ENCODE results near the gene PPP1R14C.

DNA sequence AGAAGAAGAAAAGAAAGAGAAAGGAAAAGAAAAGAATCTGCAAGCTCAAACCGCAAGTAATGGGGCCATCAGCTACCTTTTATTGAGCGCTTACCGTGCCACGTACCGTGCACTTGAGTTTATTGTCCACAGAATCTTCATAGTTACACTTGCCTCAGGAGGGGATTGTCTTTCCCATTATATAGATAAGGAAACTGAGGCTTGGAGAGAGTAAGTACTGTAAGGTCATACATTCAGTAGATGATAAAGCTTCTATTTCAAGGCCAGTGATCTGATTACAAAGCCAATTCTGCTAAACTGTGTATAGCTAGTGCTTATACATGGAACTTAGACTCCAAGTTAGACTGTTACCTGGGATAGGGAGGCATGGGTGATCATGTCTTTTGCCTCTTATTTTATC, 115.5 kb downstream of the PPP1R14C start:
- TF ChIP-seq, protein P1, sequence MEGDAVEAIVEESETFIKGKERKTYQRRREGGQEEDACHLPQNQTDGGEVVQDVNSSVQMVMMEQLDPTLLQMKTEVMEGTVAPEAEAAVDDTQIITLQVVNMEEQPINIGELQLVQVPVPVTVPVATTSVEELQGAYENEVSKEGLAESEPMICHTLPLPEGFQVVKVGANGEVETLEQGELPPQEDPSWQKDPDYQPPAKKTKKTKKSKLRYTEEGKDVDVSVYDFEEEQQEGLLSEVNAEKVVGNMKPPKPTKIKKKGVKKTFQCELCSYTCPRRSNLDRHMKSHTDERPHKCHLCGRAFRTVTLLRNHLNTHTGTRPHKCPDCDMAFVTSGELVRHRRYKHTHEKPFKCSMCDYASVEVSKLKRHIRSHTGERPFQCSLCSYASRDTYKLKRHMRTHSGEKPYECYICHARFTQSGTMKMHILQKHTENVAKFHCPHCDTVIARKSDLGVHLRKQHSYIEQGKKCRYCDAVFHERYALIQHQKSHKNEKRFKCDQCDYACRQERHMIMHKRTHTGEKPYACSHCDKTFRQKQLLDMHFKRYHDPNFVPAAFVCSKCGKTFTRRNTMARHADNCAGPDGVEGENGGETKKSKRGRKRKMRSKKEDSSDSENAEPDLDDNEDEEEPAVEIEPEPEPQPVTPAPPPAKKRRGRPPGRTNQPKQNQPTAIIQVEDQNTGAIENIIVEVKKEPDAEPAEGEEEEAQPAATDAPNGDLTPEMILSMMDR (optimal IDR thresholded peaks at IDR 0.05 in 1 of 3, IDR thresholded peaks at IDR 0.05 in 1 of 3, conservative IDR thresholded peaks at IDR 0.05 in 1 of 3; ENCODE audit: extremely low read depth in 1 of 3, insufficient read depth in 2 of 3, low read length in 3 of 3), result no peak
- TF ChIP-seq EZH2 (IDR thresholded peaks at IDR 0.05; ENCODE audit: low read length), result no peak

Data from keratinocyte (primary cell).